HEK293T (cell line): Measurements from ENCODE around the gene TAP2.

Experiments used
- CTCF ChIA-PET: fragments of 350-600 bp; formaldehyde crosslinking; extraction: SDS; loops from one replicate; lab custom pipeline; 2021; ENCODE audit warnings: antibody characterized with exemption, inconsistent platforms; lab: Yijun Ruan, JAX
- POLR2A ChIA-PET: fragments of 350-600 bp; formaldehyde crosslinking; extraction: SDS; loops from one replicate; lab custom pipeline; 2020; ENCODE audit warnings: antibody characterized with exemption, inconsistent platforms; lab: Yijun Ruan, JAX
- DNase-seq: peaks from one replicate; pipeline ENCODE4 v3.0.0; 2012; ENCODE audit warnings: mixed read lengths; ENCODE audit errors: extremely low spot score
- ARNT ChIP-seq: fragments of 450-650 bp; IDR thresholded peaks from 2 replicates; pipeline ENCODE4 v1.6.1; 2017; ENCODE audit warnings: mild to moderate bottlenecking
- BHLHE40 ChIP-seq: fragments of 450-650 bp; IDR thresholded peaks from 2 replicates; pipeline ENCODE4 v1.6.1; 2016; ENCODE audit warnings: mild to moderate bottlenecking, moderate library complexity, borderline replicate concordance
- CTBP1 ChIP-seq: fragments of 450-650 bp; IDR thresholded peaks from 2 replicates; pipeline ENCODE4 v1.6.1; 2016; ENCODE audit warnings: borderline replicate concordance
- ELF4 ChIP-seq: fragments of 450-650 bp; IDR thresholded peaks from 2 replicates; pipeline ENCODE4 v1.6.1; 2017; ENCODE audit warnings: antibody characterized with exemption
- FOXA1 ChIP-seq: fragments of 450-650 bp; IDR thresholded peaks from 2 replicates; pipeline ENCODE4 v1.6.1; 2016; ENCODE audit warnings: mild to moderate bottlenecking
- FOXK2 ChIP-seq: fragments of 450-650 bp; IDR thresholded peaks from 2 replicates; pipeline ENCODE4 v1.6.1; 2016; ENCODE audit warnings: mild to moderate bottlenecking
- FOXM1 ChIP-seq: fragments of 450-650 bp; IDR thresholded peaks from 2 replicates; pipeline ENCODE4 v1.6.1; 2017; ENCODE audit warnings: mild to moderate bottlenecking, borderline replicate concordance
- HDGF ChIP-seq: fragments of 450-650 bp; IDR thresholded peaks from 2 replicates; pipeline ENCODE4 v1.6.1; 2017; ENCODE audit warnings: antibody characterized with exemption, borderline replicate concordance
- L3MBTL2 ChIP-seq: fragments of 450-650 bp; conservative IDR thresholded peaks from 2 replicates; pipeline ENCODE4 v1.6.1; 2016; ENCODE audit warnings: mild to moderate bottlenecking
- LEF1 ChIP-seq: fragments of 450-650 bp; IDR thresholded peaks from 2 replicates; pipeline ENCODE4 v1.6.1; 2017; ENCODE audit warnings: mild to moderate bottlenecking, borderline replicate concordance
- NFRKB ChIP-seq: fragments of 450-650 bp; IDR thresholded peaks from 2 replicates; pipeline ENCODE4 v1.6.1; 2016; ENCODE audit warnings: mild to moderate bottlenecking, moderate library complexity
- SP1 ChIP-seq: fragments of 450-650 bp; IDR thresholded peaks from 2 replicates; pipeline ENCODE4 v1.6.1; 2017
- SUZ12 ChIP-seq: fragments of 450-650 bp; IDR thresholded peaks from 2 replicates; pipeline ENCODE4 v1.6.1; 2016; ENCODE audit warnings: mild to moderate bottlenecking
- TARDBP ChIP-seq: fragments of 450-650 bp; IDR thresholded peaks from 2 replicates; pipeline ENCODE4 v1.6.1; 2016
- ZNF384 ChIP-seq: fragments of 450-650 bp; IDR thresholded peaks from 2 replicates; pipeline ENCODE4 v1.6.1; 2016
- TF ChIP-seq, protein P1 (sequence below): fragments of 450-650 bp; IDR thresholded peaks from 2 replicates; pipeline ENCODE4 v1.6.1; 2016

The TAP2 gene

GRCh38 chr6:32852018-32852843 lies 13.7 kb upstream of the TAP2 start:
- no peak for DNase-seq
- ChIA-PET CTCF (interaction anchor here (2.0 to 3.9 kb wide), 3 partner anchors 13 to 16 kb away, joined by 9 to 41 read pairs (median 10); partner anchors contain the start of gene TAP2), POLR2A (interaction anchor here (1.0 to 5.3 kb wide), 6 partner anchors 14 to 657 kb away, joined by 3 to 54 read pairs (median 4); partner anchors contain the start of gene TAP2)
- TF ChIP-seq L3MBTL2: no peak
- TF ChIP-seq ARNT: no peak
- TF ChIP-seq NFRKB: no peak
- no peak for TF ChIP-seq TARDBP
- no peak for TF ChIP-seq ELF4
- no peak for TF ChIP-seq HDGF
- TF ChIP-seq CTBP1: no peak
- TF ChIP-seq FOXA1: no peak
- no peak for TF ChIP-seq SUZ12
- TF ChIP-seq BHLHE40: no peak
- TF ChIP-seq, protein P1, sequence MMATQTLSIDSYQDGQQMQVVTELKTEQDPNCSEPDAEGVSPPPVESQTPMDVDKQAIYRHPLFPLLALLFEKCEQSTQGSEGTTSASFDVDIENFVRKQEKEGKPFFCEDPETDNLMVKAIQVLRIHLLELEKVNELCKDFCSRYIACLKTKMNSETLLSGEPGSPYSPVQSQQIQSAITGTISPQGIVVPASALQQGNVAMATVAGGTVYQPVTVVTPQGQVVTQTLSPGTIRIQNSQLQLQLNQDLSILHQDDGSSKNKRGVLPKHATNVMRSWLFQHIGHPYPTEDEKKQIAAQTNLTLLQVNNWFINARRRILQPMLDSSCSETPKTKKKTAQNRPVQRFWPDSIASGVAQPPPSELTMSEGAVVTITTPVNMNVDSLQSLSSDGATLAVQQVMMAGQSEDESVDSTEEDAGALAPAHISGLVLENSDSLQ: no peak
- no peak for TF ChIP-seq FOXK2
- no peak for TF ChIP-seq ZNF384
- no peak for TF ChIP-seq LEF1
- TF ChIP-seq FOXM1: no peak
- TF ChIP-seq SP1: no peak

GRCh38 chr6:32851025-32851424 lies 12.5 kb upstream of the TAP2 start:
- CTCF ChIA-PET: interaction anchor here (2.1 kb wide), 1 partner anchor 12 kb away, joined by 9 read pairs; the partner anchor contains the start of gene TAP2
- TF ChIP-seq L3MBTL2 (no peak), FOXA1 (no peak), HDGF (no peak), LEF1 (no peak), NFRKB (no peak), ARNT (no peak), SUZ12 (no peak), ELF4 (no peak), FOXM1 (no peak), BHLHE40 (no peak), FOXK2 (no peak), ZNF384 (no peak), SP1 (no peak), TARDBP (no peak), CTBP1 (no peak)
- TF ChIP-seq, protein P1: no peak
- no peak for DNase-seq
- POLR2A ChIA-PET: interaction anchor here (1.0 to 1.4 kb wide), 2 partner anchors 13 to 120 kb away, joined by 3 to 4 read pairs; partner anchors contain the start of gene TAP2

- DNase-seq: no peak
- POLR2A ChIA-PET: no interaction called here
- CTCF ChIA-PET: interaction anchor here (0.7 to 0.9 kb wide), 2 partner anchors 11 to 452 kb away, joined by 5 read pairs; partner anchors contain the start of gene TAP2
- TF ChIP-seq SUZ12 (no peak), LEF1 (no peak), BHLHE40 (no peak), TARDBP (no peak), SP1 (no peak), FOXM1 (no peak), NFRKB (no peak), CTBP1 (no peak), L3MBTL2 (no peak), ARNT (no peak), ZNF384 (no peak)
- TF ChIP-seq, protein P1: no peak
These were observed 10.6 kb upstream of the TAP2 start for GRCh38 chr6:32849126-32849525.

- no peak for DNase-seq
- no peak for TF ChIP-seq FOXM1
- no peak for TF ChIP-seq HDGF
- TF ChIP-seq SP1: no peak
- POLR2A ChIA-PET: interaction anchor here (1.1 kb wide), 1 partner anchor 10 kb away, joined by 3 read pairs; no protein-coding TSS in a partner anchor
- CTCF ChIA-PET: no interaction called here
These were observed 9.3 kb upstream of the TAP2 start for GRCh38 chr6:32847795-32848194.

GRCh38 chr6:32847004-32847403 lies 8.5 kb upstream of the TAP2 start:
- POLR2A ChIA-PET: interaction anchor here (1.1 kb wide), 1 partner anchor 9 kb away, joined by 3 read pairs; no protein-coding TSS in a partner anchor
- TF ChIP-seq ARNT (no peak), TARDBP (no peak), FOXA1 (no peak), BHLHE40 (no peak), LEF1 (no peak), ZNF384 (no peak), CTBP1 (no peak), NFRKB (no peak), ELF4 (no peak), HDGF (no peak), FOXM1 (no peak), L3MBTL2 (no peak), FOXK2 (no peak), SUZ12 (no peak), SP1 (no peak)
- TF ChIP-seq, protein P1: no peak
- CTCF ChIA-PET: no interaction called here
- DNase-seq: no peak
